GM23338 (cell line): Measurements from ENCODE around the gene CATSPER3. TPM values are rescaled to one million over a fixed set of nuclear protein-coding genes. Genes with fewer than 3 reads are reported as not detected.

ENCODE experiments used
- ATAC-seq: fragments of 200-7000 bp; cut with Tn5 transposase; 3 replicates; pipeline ENCODE4 v1.9.1; 2020
- DNase-seq: peaks from one replicate; pipeline ENCODE4 v3.0.0-alpha.2; 2015; ENCODE audit warnings: low spot score
- H2AFZ ChIP-seq: fragments of 200-600 bp; sonication (generic); 2 replicates; pipeline ENCODE4 v1.8.0; 2016; ENCODE audit warnings: antibody characterized with exemption, mild to moderate bottlenecking, moderate library complexity
- H3F3A ChIP-seq: fragments of 200-600 bp; sonication (generic); replicated peaks from 2 replicates; pipeline ENCODE4 v1.8.0; 2017; ENCODE audit warnings: antibody characterized with exemption, mixed run types, low read depth
- H3K27ac ChIP-seq: fragments of 200-600 bp; sonication (generic); 2 replicates; pipeline ENCODE4 v1.6.1; 2016; ENCODE audit warnings: low read depth
- H3K27me3 ChIP-seq: fragments of 200-600 bp; sonication (generic); 2 replicates; pipeline ENCODE4 v1.8.0; 2016; ENCODE audit warnings: mild to moderate bottlenecking, mixed run types, moderate library complexity; ENCODE audit not compliant: insufficient read depth
- H3K36me3 ChIP-seq: fragments of 200-600 bp; sonication (generic); 2 replicates; pipeline ENCODE4 v1.8.0; 2016; ENCODE audit warnings: mild to moderate bottlenecking; ENCODE audit not compliant: insufficient read depth
- H3K4me1 ChIP-seq: fragments of 200-600 bp; sonication (generic); 2 replicates; pipeline ENCODE4 v1.8.0; 2016; ENCODE audit warnings: mild to moderate bottlenecking, moderate library complexity; ENCODE audit not compliant: insufficient read depth
- H3K4me2 ChIP-seq: fragments of 200-600 bp; sonication (generic); 2 replicates; pipeline ENCODE4 v1.7.1; 2017; ENCODE audit warnings: mixed run types
- H3K4me3 ChIP-seq: fragments of 200-600 bp; sonication (generic); 2 replicates; pipeline ENCODE4 v1.6.1; 2016; ENCODE audit warnings: mixed run types
- H3K79me2 ChIP-seq: fragments of 200-600 bp; sonication (generic); replicated peaks from 2 replicates; pipeline ENCODE4 v1.8.0; 2017; ENCODE audit warnings: mild to moderate bottlenecking; ENCODE audit not compliant: insufficient read depth
- H3K9me2 ChIP-seq: fragments of 200-600 bp; sonication (generic); 2 replicates; pipeline ENCODE4 v1.8.0; 2017; ENCODE audit not compliant: insufficient read depth
- H4K20me1 ChIP-seq: fragments of 200-600 bp; sonication (generic); replicated peaks from 2 replicates; pipeline ENCODE4 v1.8.0; 2017; ENCODE audit warnings: mild to moderate bottlenecking; ENCODE audit not compliant: insufficient read depth
- H3K27ac Mint-ChIP-seq: 2 replicates; pipeline ENCODE4 v1.8.0; 2020; ENCODE audit warnings: inconsistent platforms, mild to moderate bottlenecking, moderate library complexity, mixed read lengths
- H3K27me3 Mint-ChIP-seq: 3 replicates; pipeline ENCODE4 v1.8.0; 2022; ENCODE audit warnings: low read depth, mild to moderate bottlenecking, moderate library complexity, mixed read lengths, inconsistent platforms; ENCODE audit not compliant: insufficient read depth, poor library complexity
- H3K36me3 Mint-ChIP-seq: 3 replicates; pipeline ENCODE4 v1.8.0; 2021; ENCODE audit warnings: low read depth, mild to moderate bottlenecking, inconsistent platforms, moderate library complexity, mixed read lengths
- H3K4me1 Mint-ChIP-seq: 3 replicates; pipeline ENCODE4 v1.8.0; 2020; ENCODE audit warnings: mild to moderate bottlenecking, inconsistent platforms, mixed read lengths
- H3K4me3 Mint-ChIP-seq: 3 replicates; pipeline ENCODE4 v1.8.0; 2021; ENCODE audit warnings: moderate library complexity, mild to moderate bottlenecking, inconsistent platforms, mixed read lengths
- H3K9me3 Mint-ChIP-seq: 3 replicates; pipeline ENCODE4 v1.8.0; 2020; ENCODE audit warnings: moderate library complexity, mild to moderate bottlenecking, inconsistent platforms, mixed read lengths
- CREB1 ChIP-seq: fragments of 250-450 bp; sonication (Bioruptor Pico); IDR thresholded peaks from 2 replicates; pipeline ENCODE4 v1.5.0; 2020; ENCODE audit warnings: low read depth, mild to moderate bottlenecking, moderate library complexity
- EZH2 ChIP-seq: fragments of 200-600 bp; sonication (generic); IDR thresholded peaks from one replicate; pipeline ENCODE4 v1.8.0; 2017; ENCODE audit warnings: antibody characterized with exemption, mild to moderate bottlenecking, low read depth; ENCODE audit not compliant: unreplicated experiment
- EZH2phosphoT487 ChIP-seq: fragments of 200-600 bp; sonication (generic); IDR thresholded peaks from one replicate; pipeline ENCODE4 v1.8.1; 2018; ENCODE audit warnings: antibody characterized with exemption; ENCODE audit not compliant: unreplicated experiment
- JUNB ChIP-seq: IDR thresholded peaks from one replicate; pipeline ENCODE4 v1.6.1; 2016; ENCODE audit warnings: antibody characterized with exemption; ENCODE audit not compliant: unreplicated experiment
- NANOG ChIP-seq: IDR thresholded peaks from 2 replicates; pipeline ENCODE4 v1.6.1; 2016; ENCODE audit warnings: antibody characterized with exemption, borderline replicate concordance
- POLR2AphosphoS5 ChIP-seq: IDR thresholded peaks from 2 replicates; pipeline ENCODE4 v1.6.1; 2016; ENCODE audit warnings: antibody characterized with exemption, low read depth
- REST ChIP-seq: IDR thresholded peaks from one replicate; pipeline ENCODE4 v1.6.1; 2018; ENCODE audit warnings: antibody characterized with exemption; ENCODE audit not compliant: unreplicated experiment
- STAT1 ChIP-seq: IDR thresholded peaks from one replicate; pipeline ENCODE4 v1.6.1; 2016; ENCODE audit warnings: antibody characterized with exemption; ENCODE audit not compliant: unreplicated experiment
- ZNF114 ChIP-seq: fragments of 250-450 bp; sonication (Bioruptor Pico); IDR thresholded peaks from 2 replicates; pipeline ENCODE4 v1.5.0; 2020; ENCODE audit warnings: mild to moderate bottlenecking, moderate library complexity
- ZNF331 ChIP-seq: fragments of 250-450 bp; sonication (Bioruptor Pico); IDR thresholded peaks from 2 replicates; pipeline ENCODE4 v1.5.0; 2020; ENCODE audit warnings: low read depth, mild to moderate bottlenecking, moderate library complexity
- polyA plus RNA-seq: library from polyadenylated mRNA; unstranded; fragments of >200 nt; fragmentation: Nextera tagmentation; extraction: Ambion mirVana; gene quantifications from 2 replicates; pipeline ENCODE4 v1.2.1, GENCODE V29; 2016
- total RNA-seq: library from RNA; depleted of rRNA; stranded (reverse); fragments of >200 nt; shearing (Covaris generic); gene quantifications from 2 replicates; pipeline ENCODE4 v1.2.3, GENCODE V29; 2014
- TF ChIP-seq, protein P1 (sequence below): IDR thresholded peaks from 2 replicates; pipeline ENCODE4 v1.6.1; 2016; ENCODE audit warnings: antibody characterized with exemption

Gene CATSPER3
- total and polyA plus RNA-seq, 2 experiments from 2014 or later = 0.19 TPM; not detected in 1

DNA sequence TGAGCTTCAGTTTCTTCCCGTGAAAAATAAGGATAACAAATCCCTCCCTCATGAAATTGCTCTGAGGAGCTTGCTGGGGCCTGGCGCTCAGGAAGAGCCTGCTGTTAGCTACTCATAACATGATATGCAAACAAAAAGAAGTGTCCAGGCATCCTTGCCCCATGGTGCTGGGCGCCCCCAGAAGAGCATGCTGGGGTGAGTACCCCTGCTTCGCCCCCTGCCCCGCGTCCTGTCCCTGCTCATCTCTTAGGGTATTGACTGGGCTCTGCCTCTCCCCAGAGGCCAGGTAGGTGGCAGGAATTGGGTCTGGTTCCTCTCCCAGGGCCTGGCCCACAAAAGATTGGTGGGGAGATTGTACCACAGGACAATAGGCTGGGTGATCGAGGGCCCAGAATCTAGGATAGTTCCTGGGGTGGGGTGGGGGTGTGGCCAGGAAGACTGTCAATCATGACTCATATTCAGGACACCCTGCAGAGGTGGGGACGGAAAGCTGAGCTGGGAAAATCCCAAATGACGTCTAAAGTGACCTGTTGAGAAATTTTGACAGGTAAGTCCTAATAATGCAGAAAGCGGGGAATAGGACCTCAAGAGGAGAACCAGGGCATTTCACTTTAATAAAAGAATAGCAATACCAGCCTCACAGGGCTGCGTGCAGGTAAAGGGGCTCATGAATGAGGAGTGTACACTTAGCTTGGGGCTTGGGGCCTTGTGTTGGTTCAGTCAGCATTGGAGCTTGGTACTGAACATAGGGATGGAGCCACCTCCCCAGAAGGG lies 57.4 kb downstream of the CATSPER3 start:
- no peak overlapping the region for H3K4me2 ChIP-seq
- DNase-seq = no peak
- peaks cover 6% of the 10 kb centered on the region; the same call in 1 of the 2 replicates for H3F3A ChIP-seq
- peaks cover 68% of the 10 kb centered on the region for H3K27me3 ChIP-seq
- no peak for ATAC-seq
- H4K20me1 ChIP-seq = peaks cover 8% of the 10 kb centered on the region
- peaks cover 3% of the 10 kb centered on the region; the same call in 1 of the 3 replicates for H3K9me3 Mint-ChIP-seq
- H3K4me1 ChIP-seq = peaks cover 18% of the 10 kb centered on the region; the same call in 1 of the 2 replicates
- H3K4me3 Mint-ChIP-seq = no peak overlapping the region
- TF ChIP-seq ZNF331 (CRISPR knock-in tag) (no peak), REST (no peak), EZH2 (no peak), CREB1 (CRISPR knock-in tag) (no peak), EZH2phosphoT487 (no peak), ZNF114 (no peak), STAT1 (no peak), JUNB (no peak), NANOG (no peak), POLR2AphosphoS5 (no peak)
- TF ChIP-seq, protein P1, sequence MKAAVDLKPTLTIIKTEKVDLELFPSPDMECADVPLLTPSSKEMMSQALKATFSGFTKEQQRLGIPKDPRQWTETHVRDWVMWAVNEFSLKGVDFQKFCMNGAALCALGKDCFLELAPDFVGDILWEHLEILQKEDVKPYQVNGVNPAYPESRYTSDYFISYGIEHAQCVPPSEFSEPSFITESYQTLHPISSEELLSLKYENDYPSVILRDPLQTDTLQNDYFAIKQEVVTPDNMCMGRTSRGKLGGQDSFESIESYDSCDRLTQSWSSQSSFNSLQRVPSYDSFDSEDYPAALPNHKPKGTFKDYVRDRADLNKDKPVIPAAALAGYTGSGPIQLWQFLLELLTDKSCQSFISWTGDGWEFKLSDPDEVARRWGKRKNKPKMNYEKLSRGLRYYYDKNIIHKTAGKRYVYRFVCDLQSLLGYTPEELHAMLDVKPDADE = no peak
- no peak overlapping the region for H2AFZ ChIP-seq
- H3K79me2 ChIP-seq = no peaks in the 10 kb centered on the region
- H3K27me3 Mint-ChIP-seq = peaks cover 65% of the 10 kb centered on the region
- H3K27ac Mint-ChIP-seq = no peak overlapping the region
- H3K27ac ChIP-seq = no peak overlapping the region
- no peak overlapping the region for H3K4me3 ChIP-seq
- no peaks in the 10 kb centered on the region for H3K9me2 ChIP-seq
- H3K36me3 Mint-ChIP-seq = peaks cover 4% of the 10 kb centered on the region; the same call in 1 of the 3 replicates
- peaks cover 13% of the 10 kb centered on the region for H3K4me1 Mint-ChIP-seq
- no peaks in the 10 kb centered on the region for H3K36me3 ChIP-seq
